Calu3 (cell line): ENCODE results near the gene PDZD7. TPM values are rescaled to one million over a fixed set of nuclear protein-coding genes. Genes with fewer than 3 reads are reported as not detected.
A peak's percentile ranks its signal among the peaks of the same experiment; 100 is the strongest.

Experiments used
- BruUV-seq: library from RNA; stranded (reverse); fragments of 400-500 nt; replicated peaks from 2 replicates; lab custom pipeline; 2021; lab: Mats Ljungman, UMichigan
- CTCF ChIA-PET: fragments of 300-600 bp; sonication (Branson Sonifier 250); formaldehyde crosslinking; loops from one replicate; lab custom pipeline; 2022; ENCODE audit warnings: antibody characterized with exemption; lab: Charles Lee
- DNase-seq: peaks from one replicate; pipeline ENCODE4 v3.0.0; 2022
- H3K27ac Mint-ChIP-seq: one replicate; pipeline ENCODE4 v1.8.0; 2022; ENCODE audit warnings: mixed read lengths; ENCODE audit not compliant: unreplicated experiment
- H3K27me3 Mint-ChIP-seq: one replicate; pipeline ENCODE4 v1.8.0; 2022; ENCODE audit warnings: mixed read lengths; ENCODE audit not compliant: unreplicated experiment
- H3K36me3 Mint-ChIP-seq: one replicate; pipeline ENCODE4 v1.8.0; 2022; ENCODE audit warnings: mild to moderate bottlenecking, moderate library complexity, mixed read lengths; ENCODE audit not compliant: insufficient read depth, unreplicated experiment
- H3K4me1 Mint-ChIP-seq: one replicate; pipeline ENCODE4 v1.8.0; 2022; ENCODE audit warnings: mild to moderate bottlenecking, low read depth, mixed read lengths; ENCODE audit not compliant: unreplicated experiment
- H3K4me3 Mint-ChIP-seq: one replicate; pipeline ENCODE4 v1.8.0; 2022; ENCODE audit warnings: mild to moderate bottlenecking, low read depth, moderate library complexity, mixed read lengths; ENCODE audit not compliant: unreplicated experiment
- H3K9me3 Mint-ChIP-seq: one replicate; pipeline ENCODE4 v1.8.0; 2022; ENCODE audit warnings: low read depth, mixed read lengths; ENCODE audit not compliant: unreplicated experiment
- CTCF ChIP-seq: fragments of 200-600 bp; IDR thresholded peaks from one replicate; pipeline ENCODE4 v1.8.0; 2022; ENCODE audit warnings: antibody characterized with exemption; ENCODE audit not compliant: unreplicated experiment
- intact Hi-C: fragments of 100-400 bp; cut with micrococcal nuclease; formaldehyde crosslinking; loops from one replicate; pipeline ENCODE4 v1.10.0; 2022; ENCODE audit not compliant: unreplicated experiment
- total RNA-seq: library from RNA; stranded (reverse); gene quantifications from 2 replicates; pipeline ENCODE4 v1.2.3, GENCODE V29; 2022

PDZD7 gene
- total RNA-seq, 1 experiment from 2014 or later, result 1.3 TPM

- CTCF ChIA-PET, result interaction anchor here (1.4 kb wide), 1 partner anchor 9 kb away, joined by 6 read pairs; no protein-coding TSS in a partner anchor
- intact Hi-C loops, result no loop called here
- no TSS peak for BruUV-seq
- peak overlapping the region; percentile 73 for H3K27ac Mint-ChIP-seq
- no peaks in the 10 kb centered on the region for H3K27me3 Mint-ChIP-seq
- H3K36me3 Mint-ChIP-seq, result peaks cover 36% of the 10 kb centered on the region
- H3K4me1 Mint-ChIP-seq, result peaks cover 10% of the 10 kb centered on the region
- peak overlapping the region; percentile 78 for H3K4me3 Mint-ChIP-seq
- TF ChIP-seq CTCF, result no peak
- no peaks in the 10 kb centered on the region for H3K9me3 Mint-ChIP-seq
- DNase-seq, result peak; percentile 55
Observed at GRCh38 chr10:101032637-101033224, 1.8 kb upstream of the PDZD7 start.

- intact Hi-C loops, result no loop called here
- no peak for TF ChIP-seq CTCF
- H3K27ac Mint-ChIP-seq, result peak overlapping the region; percentile 73
- H3K9me3 Mint-ChIP-seq, result no peaks in the 10 kb centered on the region
- H3K27me3 Mint-ChIP-seq, result no peaks in the 10 kb centered on the region
- no TSS peak for BruUV-seq
- CTCF ChIA-PET, result interaction anchor here (1.4 to 1.7 kb wide), 2 partner anchors 9 to 13 kb away, joined by 6 to 8 read pairs; no protein-coding TSS in a partner anchor
- peak; percentile 49 for DNase-seq
- H3K36me3 Mint-ChIP-seq, result peaks cover 36% of the 10 kb centered on the region
- H3K4me1 Mint-ChIP-seq, result peaks cover 8% of the 10 kb centered on the region
- H3K4me3 Mint-ChIP-seq, result peak overlapping the region; percentile 78
Observed at GRCh38 chr10:101031796-101032636, 1.1 kb upstream of the PDZD7 start.

- no peaks in the 10 kb centered on the region for H3K9me3 Mint-ChIP-seq
- DNase-seq, result no peak
- H3K27ac Mint-ChIP-seq, result no peak overlapping the region
- BruUV-seq, result no TSS peak
- CTCF ChIA-PET, result interaction anchor here (0.6 to 1.7 kb wide), 4 partner anchors 12 to 100 kb away, joined by 3 to 10 read pairs (median 7); partner anchors contain the start of gene TLX1
- H3K36me3 Mint-ChIP-seq, result peaks cover 32% of the 10 kb centered on the region
- no peak for TF ChIP-seq CTCF
- H3K27me3 Mint-ChIP-seq, result no peaks in the 10 kb centered on the region
- peaks cover 8% of the 10 kb centered on the region for H3K4me1 Mint-ChIP-seq
- intact Hi-C loops, result no loop called here
- H3K4me3 Mint-ChIP-seq, result peak overlapping the region; percentile 78
Observed at GRCh38 chr10:101030496-101031127, 317 bp downstream of the PDZD7 start.

- intact Hi-C loops, result no loop called here
- CTCF ChIA-PET, result interaction anchor here (1.4 kb wide), 1 partner anchor 18 kb away, joined by 10 read pairs; no protein-coding TSS in a partner anchor
- no peak for DNase-seq
- Mint-ChIP-seq H3K36me3 (peaks cover 32% of the 10 kb centered on the region), H3K4me1 (peaks cover 8% of the 10 kb centered on the region), H3K27me3 (no peaks in the 10 kb centered on the region), H3K27ac (no peak overlapping the region), H3K4me3 (no peak overlapping the region), H3K9me3 (no peaks in the 10 kb centered on the region)
- TF ChIP-seq CTCF, result no peak
- no TSS peak for BruUV-seq
Observed at GRCh38 chr10:101029520-101030295, 1.2 kb downstream of the PDZD7 start.
